ENCODE results near the gene TAF8. TPM values are rescaled to one million over a fixed set of nuclear protein-coding genes. Genes with fewer than 3 reads are reported as not detected.

The TAF8 gene
- total RNA-seq, 1 donor = 16.3 TPM

DNA sequence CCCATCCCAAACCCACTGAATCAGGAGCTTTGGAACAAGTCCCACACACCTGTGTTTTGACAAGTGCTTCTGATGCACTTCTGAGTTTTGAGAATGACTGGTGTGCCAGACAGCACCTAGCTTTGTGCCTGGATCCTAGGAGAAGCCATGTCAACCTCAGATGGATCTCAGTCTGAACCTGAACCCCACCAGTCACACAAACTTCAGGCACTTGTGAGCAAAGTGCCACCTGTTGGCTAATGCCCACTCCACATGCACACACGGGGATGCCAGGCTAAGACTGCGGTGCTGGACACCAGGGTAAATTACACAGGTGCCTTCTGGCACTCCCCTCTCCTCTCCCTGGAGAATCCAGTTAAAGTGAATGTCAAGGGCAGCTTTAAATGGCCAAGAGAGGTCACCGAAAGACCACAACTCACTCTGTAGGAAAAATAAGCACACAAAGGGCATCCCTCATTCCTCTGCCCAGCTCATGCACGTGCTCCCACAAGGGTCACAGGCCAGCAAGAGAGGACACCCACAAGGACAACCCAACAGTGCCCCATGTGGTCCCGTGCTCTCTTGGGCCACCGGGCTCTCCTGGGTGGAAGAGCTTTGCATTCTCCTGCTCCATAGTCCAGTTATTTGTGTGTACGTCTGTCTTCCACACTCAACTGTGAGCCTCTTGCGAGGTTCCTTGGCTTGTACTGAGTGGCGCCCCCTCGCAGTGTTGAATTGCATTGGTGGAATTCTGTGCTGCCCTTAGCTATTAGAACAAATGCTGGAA, 45.6 kb downstream of the TAF8 start:
- Histone ChIP-seq H3K79me2 (ENCODE audit: insufficient read depth, low read length) (no peaks in the 10 kb centered on the region), H3K27ac (ENCODE audit: low read depth, low read length) (no peak overlapping the region), H3K27me3 (ENCODE audit: insufficient read depth, low read length) (no peaks in the 10 kb centered on the region), H3K4me3 (ENCODE audit: insufficient read depth, low read length) (no peak overlapping the region), H3K36me3 (ENCODE audit: insufficient read depth, low read length) (no peaks in the 10 kb centered on the region), H4K20me1 (ENCODE audit: insufficient read depth, low read length) (no peaks in the 10 kb centered on the region), H2AFZ (ENCODE audit: low read length) (no peak overlapping the region), H3K4me2 (ENCODE audit: insufficient read depth, low read length) (no peak overlapping the region), H3K9me3 (ENCODE audit: low read depth, low read length) (no peaks in the 10 kb centered on the region), H3K4me1 (ENCODE audit: insufficient read depth, low read length) (peaks cover 18% of the 10 kb centered on the region)
- TF ChIP-seq, protein P1, sequence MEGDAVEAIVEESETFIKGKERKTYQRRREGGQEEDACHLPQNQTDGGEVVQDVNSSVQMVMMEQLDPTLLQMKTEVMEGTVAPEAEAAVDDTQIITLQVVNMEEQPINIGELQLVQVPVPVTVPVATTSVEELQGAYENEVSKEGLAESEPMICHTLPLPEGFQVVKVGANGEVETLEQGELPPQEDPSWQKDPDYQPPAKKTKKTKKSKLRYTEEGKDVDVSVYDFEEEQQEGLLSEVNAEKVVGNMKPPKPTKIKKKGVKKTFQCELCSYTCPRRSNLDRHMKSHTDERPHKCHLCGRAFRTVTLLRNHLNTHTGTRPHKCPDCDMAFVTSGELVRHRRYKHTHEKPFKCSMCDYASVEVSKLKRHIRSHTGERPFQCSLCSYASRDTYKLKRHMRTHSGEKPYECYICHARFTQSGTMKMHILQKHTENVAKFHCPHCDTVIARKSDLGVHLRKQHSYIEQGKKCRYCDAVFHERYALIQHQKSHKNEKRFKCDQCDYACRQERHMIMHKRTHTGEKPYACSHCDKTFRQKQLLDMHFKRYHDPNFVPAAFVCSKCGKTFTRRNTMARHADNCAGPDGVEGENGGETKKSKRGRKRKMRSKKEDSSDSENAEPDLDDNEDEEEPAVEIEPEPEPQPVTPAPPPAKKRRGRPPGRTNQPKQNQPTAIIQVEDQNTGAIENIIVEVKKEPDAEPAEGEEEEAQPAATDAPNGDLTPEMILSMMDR (IDR thresholded peaks at IDR 0.05; ENCODE audit: extremely low read depth, low read depth, low read length) = no peak
- no peak for DNase-seq (ENCODE audit: insufficient read length, low spot score, missing footprints)

DNA sequence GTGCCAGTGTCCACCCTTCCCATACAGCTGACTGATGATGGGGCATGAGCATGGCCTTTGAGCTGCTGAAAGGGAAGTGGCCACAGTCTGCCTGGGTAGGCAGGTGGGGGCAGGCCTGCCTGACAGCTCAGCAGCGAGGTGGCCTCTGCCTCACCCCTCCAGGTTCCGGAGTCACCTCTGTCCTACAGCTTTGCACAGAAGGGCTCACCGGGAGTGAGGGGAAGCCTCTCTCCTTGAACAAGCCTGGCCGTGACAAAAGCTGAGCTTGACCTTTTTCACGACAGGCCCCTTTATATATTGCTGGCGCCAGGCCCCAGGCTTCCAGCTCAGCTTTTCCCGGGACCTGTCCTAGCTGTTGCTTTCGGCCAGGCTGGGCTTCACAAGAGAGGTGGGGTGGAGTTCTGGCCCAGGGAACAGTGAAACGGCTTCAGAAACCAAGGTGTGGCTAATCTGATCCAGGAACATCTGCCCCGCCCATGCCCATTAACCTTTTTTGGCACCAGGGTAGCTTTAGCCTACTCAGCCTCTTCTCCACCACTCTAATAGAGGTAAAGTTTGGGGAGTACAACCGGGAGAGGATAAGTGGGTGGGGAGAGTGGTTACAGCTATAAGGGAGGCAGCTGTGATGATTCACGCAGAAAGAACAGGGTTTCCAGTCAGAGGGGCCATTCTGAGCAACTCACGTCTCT, 49.2 kb downstream of the TAF8 start:
- TF ChIP-seq, protein P1 (IDR thresholded peaks at IDR 0.05; ENCODE audit: extremely low read depth, low read depth, low read length) = no peak
- Histone ChIP-seq H3K4me2 (ENCODE audit: insufficient read depth, low read length) (peak overlapping the region; percentile 11), H4K20me1 (ENCODE audit: insufficient read depth, low read length) (no peaks in the 10 kb centered on the region), H3K9me3 (ENCODE audit: low read depth, low read length) (no peaks in the 10 kb centered on the region), H3K27ac (ENCODE audit: low read depth, low read length) (peak overlapping the region; percentile 79), H2AFZ (ENCODE audit: low read length) (peak overlapping the region; percentile 52), H3K4me3 (ENCODE audit: insufficient read depth, low read length) (no peak overlapping the region), H3K27me3 (ENCODE audit: insufficient read depth, low read length) (no peaks in the 10 kb centered on the region), H3K36me3 (ENCODE audit: insufficient read depth, low read length) (no peaks in the 10 kb centered on the region), H3K4me1 (ENCODE audit: insufficient read depth, low read length) (peaks cover 28% of the 10 kb centered on the region), H3K79me2 (ENCODE audit: insufficient read depth, low read length) (no peaks in the 10 kb centered on the region)
- DNase-seq (ENCODE audit: insufficient read length, low spot score, missing footprints) = peak; percentile 95

DNA sequence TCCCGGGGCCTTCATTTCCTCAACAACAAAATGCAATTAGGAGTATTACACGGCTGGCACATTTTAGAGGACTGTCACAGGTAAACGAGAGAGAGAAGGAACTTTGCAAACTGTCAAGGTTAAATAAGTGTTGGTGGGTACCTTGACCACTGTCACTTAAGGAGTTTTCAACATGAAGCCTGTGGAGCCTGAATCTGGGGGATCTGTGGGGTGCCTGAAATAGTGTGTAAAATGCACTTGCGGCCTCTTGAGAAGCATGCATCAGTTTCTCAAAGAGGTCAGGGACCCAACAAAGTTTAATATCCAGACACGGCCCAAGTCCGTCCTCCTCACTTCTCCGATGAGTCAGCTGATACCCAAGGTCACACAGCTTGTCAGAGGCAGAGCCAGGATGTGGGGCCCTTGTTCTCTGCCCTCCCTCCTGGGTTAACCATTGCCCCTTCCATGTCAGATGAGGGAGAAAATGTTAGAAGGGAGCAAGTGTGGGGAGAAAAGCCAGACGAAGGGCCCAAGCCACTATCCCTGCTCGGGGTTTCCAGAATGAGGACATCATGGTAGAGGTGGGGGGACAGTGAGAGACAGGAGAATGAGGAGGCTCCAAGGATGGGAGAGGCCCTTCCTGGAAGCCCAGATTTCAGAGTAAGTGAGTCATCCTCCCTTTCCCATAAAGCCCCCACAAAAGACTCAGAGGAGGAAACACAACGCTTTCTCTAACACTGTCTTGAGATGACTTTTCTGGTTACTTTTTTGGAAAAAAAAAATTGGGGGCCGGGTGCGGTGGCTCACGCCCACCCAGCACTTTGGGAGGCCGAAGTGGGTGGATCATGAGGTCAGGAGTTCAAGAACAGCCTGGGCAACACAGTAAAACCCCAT, 49.9 kb downstream of the TAF8 start:
- Histone ChIP-seq H3K4me3 (ENCODE audit: insufficient read depth, low read length) (no peak overlapping the region), H3K4me2 (ENCODE audit: insufficient read depth, low read length) (peak overlapping the region; percentile 11), H3K4me1 (ENCODE audit: insufficient read depth, low read length) (peaks cover 28% of the 10 kb centered on the region), H3K27ac (ENCODE audit: low read depth, low read length) (peak overlapping the region; percentile 79), H2AFZ (ENCODE audit: low read length) (peak overlapping the region; percentile 52), H3K79me2 (ENCODE audit: insufficient read depth, low read length) (no peaks in the 10 kb centered on the region), H3K36me3 (ENCODE audit: insufficient read depth, low read length) (no peaks in the 10 kb centered on the region), H3K9me3 (ENCODE audit: low read depth, low read length) (no peaks in the 10 kb centered on the region), H3K27me3 (ENCODE audit: insufficient read depth, low read length) (no peaks in the 10 kb centered on the region), H4K20me1 (ENCODE audit: insufficient read depth, low read length) (no peaks in the 10 kb centered on the region)
- DNase-seq (ENCODE audit: insufficient read length, low spot score, missing footprints) = peak; percentile 95
- TF ChIP-seq, protein P1 (IDR thresholded peaks at IDR 0.05; ENCODE audit: extremely low read depth, low read depth, low read length) = no peak
